OCI-LY3 (cell line): ENCODE measurements around the gene MX1.

Source experiments
- H2AFZ ChIP-seq: fragments of 200-600, 300-600 bp; shearing (Covaris generic); 2 replicates; pipeline ENCODE4 v1.6.0; 2014; ENCODE audit warnings: antibody characterized with exemption, low read depth, low read length
- H3K27ac ChIP-seq: fragments of 200-600, 300-600 bp; sonication (generic); 2 replicates; pipeline ENCODE4 v1.5.1; 2014; ENCODE audit warnings: mild to moderate bottlenecking, low read length, moderate library complexity, mixed read lengths
- H3K27me3 ChIP-seq: fragments of 200-600, 300-600 bp; sonication (generic); 2 replicates; pipeline ENCODE4 v1.6.1; 2014; ENCODE audit warnings: low read depth, low read length, mixed read lengths
- H3K36me3 ChIP-seq: fragments of 200-600, 300-600 bp; sonication (generic); replicated peaks from 2 replicates; pipeline ENCODE3; 2014; ENCODE audit warnings: low read depth, low read length, mixed read lengths
- H3K4me1 ChIP-seq: fragments of 300-600, 200-600 bp; sonication (generic); 2 replicates; pipeline ENCODE4 v1.6.1; 2014; ENCODE audit warnings: low read length, mixed read lengths
- H3K4me2 ChIP-seq: fragments of 200-600, 300-600 bp; sonication (generic); 2 replicates; pipeline ENCODE4 v1.6.1; 2014; ENCODE audit warnings: low read length, mixed read lengths
- H3K4me3 ChIP-seq: fragments of 300-600, 200-600 bp; sonication (generic); 2 replicates; pipeline ENCODE4 v1.5.1; 2014; ENCODE audit warnings: antibody characterized with exemption, mild to moderate bottlenecking, low read length, moderate library complexity
- H3K79me2 ChIP-seq: fragments of 300-600, 200-600 bp; shearing (Covaris generic); 2 replicates; pipeline ENCODE4 v1.6.1; 2014; ENCODE audit warnings: mild to moderate bottlenecking, low read length, mixed read lengths
- H3K9ac ChIP-seq: fragments of 300-600, 200-600 bp; shearing (Covaris generic); 2 replicates; pipeline ENCODE4 v1.6.0; 2014; ENCODE audit warnings: mild to moderate bottlenecking, low read length, moderate library complexity
- H3K9me3 ChIP-seq: fragments of 200-600, 300-600 bp; shearing (Covaris generic); 2 replicates; pipeline ENCODE4 v1.6.1; 2014; ENCODE audit warnings: low read length, mixed read lengths; ENCODE audit not compliant: insufficient read depth
- H4K20me1 ChIP-seq: fragments of 200-600, 300-600 bp; sonication (generic); 2 replicates; pipeline ENCODE4 v1.6.1; 2016; ENCODE audit warnings: low read length, mixed read lengths; ENCODE audit not compliant: insufficient read depth
- CTCF ChIP-seq: fragments of 200-600, 300-600 bp; sonication (generic); IDR thresholded peaks from 2 replicates; pipeline ENCODE4 v1.5.1; 2014; ENCODE audit warnings: antibody characterized with exemption, low read length, low read depth
- EZH2phosphoT487 ChIP-seq: fragments of 200-600 bp; shearing (Covaris generic); IDR thresholded peaks from 2 replicates; pipeline ENCODE4 v1.6.1; 2018; ENCODE audit warnings: antibody characterized with exemption, mixed run types, low read depth

MX1 gene

GRCh38 chr21:41433566-41433965 is 7.5 kb downstream of the MX1 start:
- H2AFZ ChIP-seq = no peak overlapping the region
- TF ChIP-seq CTCF = no peak
- TF ChIP-seq EZH2phosphoT487 = no peak
- H3K4me3 ChIP-seq = no peak overlapping the region
- H3K36me3 ChIP-seq = no peaks in the 10 kb centered on the region
- no peaks in the 10 kb centered on the region for H3K4me1 ChIP-seq
- no peaks in the 10 kb centered on the region for H3K27me3 ChIP-seq
- no peaks in the 10 kb centered on the region for H3K9me3 ChIP-seq
- H3K27ac ChIP-seq = no peak overlapping the region
- H4K20me1 ChIP-seq = no peaks in the 10 kb centered on the region
- H3K4me2 ChIP-seq = no peak overlapping the region
- no peaks in the 10 kb centered on the region for H3K79me2 ChIP-seq
- no peak overlapping the region for H3K9ac ChIP-seq

GRCh38 chr21:41435706-41436105 is 9.7 kb downstream of the MX1 start:
- Histone ChIP-seq H3K9me3 (no peaks in the 10 kb centered on the region), H3K4me1 (no peaks in the 10 kb centered on the region), H3K27ac (no peak overlapping the region), H3K36me3 (no peaks in the 10 kb centered on the region), H3K79me2 (no peaks in the 10 kb centered on the region), H3K27me3 (no peaks in the 10 kb centered on the region), H4K20me1 (no peaks in the 10 kb centered on the region), H3K4me3 (no peak overlapping the region), H3K4me2 (no peak overlapping the region), H2AFZ (no peak overlapping the region), H3K9ac (no peak overlapping the region)
- TF ChIP-seq CTCF = no peak
- TF ChIP-seq EZH2phosphoT487 = no peak

- H3K27ac ChIP-seq = no peak overlapping the region
- H3K4me2 ChIP-seq = no peak overlapping the region
- no peak overlapping the region for H3K4me3 ChIP-seq
- no peaks in the 10 kb centered on the region for H4K20me1 ChIP-seq
- no peaks in the 10 kb centered on the region for H3K27me3 ChIP-seq
- no peaks in the 10 kb centered on the region for H3K4me1 ChIP-seq
- H3K79me2 ChIP-seq = no peaks in the 10 kb centered on the region
- H2AFZ ChIP-seq = no peak overlapping the region
- no peaks in the 10 kb centered on the region for H3K9me3 ChIP-seq
- no peaks in the 10 kb centered on the region for H3K36me3 ChIP-seq
- TF ChIP-seq EZH2phosphoT487 (no peak), CTCF (no peak)
- H3K9ac ChIP-seq = no peak overlapping the region
Measured at GRCh38 chr21:41437729-41438128, 11.7 kb downstream of the MX1 start.

- Histone ChIP-seq H3K36me3 (no peaks in the 10 kb centered on the region), H3K4me2 (no peak overlapping the region), H3K4me1 (no peaks in the 10 kb centered on the region), H2AFZ (no peak overlapping the region), H3K9ac (no peak overlapping the region), H3K27me3 (no peaks in the 10 kb centered on the region), H3K27ac (no peak overlapping the region), H3K79me2 (no peaks in the 10 kb centered on the region), H3K9me3 (no peaks in the 10 kb centered on the region), H3K4me3 (no peak overlapping the region), H4K20me1 (no peaks in the 10 kb centered on the region)
- TF ChIP-seq EZH2phosphoT487 (no peak), CTCF (no peak)
Measured at GRCh38 chr21:41438425-41439113, 12.5 kb downstream of the MX1 start.
